ENCODE measurements around the gene AFTPH.

Gene AFTPH

DNA sequence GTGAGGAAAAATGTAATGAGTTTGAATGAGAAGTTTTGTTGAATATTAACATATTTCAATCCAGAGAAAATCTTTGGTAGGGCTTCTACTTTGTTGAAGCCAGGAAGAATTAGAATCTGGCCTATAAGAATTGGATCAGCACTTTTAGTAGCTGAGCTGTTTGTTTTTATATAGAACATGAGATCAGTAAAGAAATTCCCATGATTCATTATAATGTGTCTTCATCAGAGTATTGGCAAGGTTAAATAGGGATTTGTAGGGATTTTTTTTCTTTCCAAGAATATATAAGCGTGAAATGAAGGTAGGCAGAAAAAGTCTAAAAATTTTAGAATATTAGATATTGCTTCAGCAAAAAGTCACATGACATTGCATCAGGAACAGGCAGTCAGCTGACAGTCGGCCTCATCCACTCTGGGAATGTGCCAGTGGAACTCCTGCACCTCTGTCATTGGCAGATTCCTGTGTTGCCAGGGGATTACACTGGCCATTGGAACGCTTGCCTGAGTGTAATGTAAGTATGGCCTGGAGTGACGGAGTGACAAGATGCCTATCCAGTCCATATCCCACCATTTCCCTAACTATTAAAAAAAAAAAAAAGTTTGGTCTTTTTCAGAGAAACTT is 69.0 kb downstream of the AFTPH start:
- no peak for DNase-seq (ENCODE audit: low spot score)

- DNase-seq (ENCODE audit: low spot score): no peak
Observed at GRCh38 chr2:64594226-64594989, 70.3 kb downstream of the AFTPH start.

DNA sequence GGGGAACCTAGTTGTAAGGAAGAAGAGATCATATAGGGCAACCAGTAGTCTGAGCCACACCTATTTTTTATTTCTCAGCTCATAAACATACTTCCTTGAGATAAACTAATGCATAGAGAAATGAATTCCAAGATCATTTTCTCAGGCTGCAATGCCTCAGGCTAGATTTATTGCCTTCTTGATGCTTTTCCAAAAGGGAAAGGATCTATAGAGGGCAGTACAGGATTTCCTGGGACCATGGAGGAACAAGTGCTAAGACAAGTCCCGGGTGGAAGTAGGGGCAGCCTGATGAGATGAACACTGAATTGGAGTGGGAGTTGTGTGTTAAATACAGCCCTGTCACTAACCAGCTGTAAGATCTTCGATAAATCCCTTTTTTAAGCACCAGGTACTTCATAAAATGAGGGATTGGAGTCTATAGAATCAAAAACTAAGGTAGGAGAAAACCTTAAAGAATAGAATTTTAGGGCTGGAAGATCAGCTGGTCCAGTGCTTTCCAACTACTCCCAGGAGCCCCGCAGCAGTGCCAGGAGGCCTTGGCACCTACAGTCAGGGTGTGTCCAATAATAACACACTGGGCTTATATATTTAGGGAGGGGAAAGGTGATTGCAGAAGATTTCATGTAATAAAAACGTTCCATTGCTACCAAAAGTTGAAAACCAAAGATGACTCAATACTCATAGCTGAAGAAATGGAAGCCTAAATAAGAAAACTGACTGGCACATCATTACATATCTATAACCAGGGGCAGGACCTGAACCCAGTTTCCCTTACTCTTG is 71.5 kb downstream of the AFTPH start:
- no peak for DNase-seq (ENCODE audit: low spot score)

DNA sequence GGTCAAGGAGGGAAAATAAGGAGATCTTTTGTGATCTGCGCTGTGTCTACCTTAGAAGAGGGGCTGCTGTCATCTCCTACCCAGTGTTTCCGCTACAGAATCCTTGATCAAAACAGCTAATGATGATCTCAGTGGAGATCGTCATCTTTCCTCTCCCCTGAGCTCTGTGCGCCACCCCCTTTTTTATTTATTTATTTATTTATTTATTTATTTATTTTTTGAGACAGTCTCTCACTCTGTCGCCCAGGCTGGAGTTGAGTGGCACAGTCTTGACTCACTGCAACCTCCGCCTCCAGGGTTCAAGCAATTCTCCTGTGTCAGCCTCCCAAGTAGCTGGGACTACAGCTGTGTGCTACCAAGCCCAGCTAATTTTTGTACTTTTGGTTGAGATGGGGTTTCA is 74.1 kb downstream of the AFTPH start:
- no peak for DNase-seq (ENCODE audit: low spot score)

DNA sequence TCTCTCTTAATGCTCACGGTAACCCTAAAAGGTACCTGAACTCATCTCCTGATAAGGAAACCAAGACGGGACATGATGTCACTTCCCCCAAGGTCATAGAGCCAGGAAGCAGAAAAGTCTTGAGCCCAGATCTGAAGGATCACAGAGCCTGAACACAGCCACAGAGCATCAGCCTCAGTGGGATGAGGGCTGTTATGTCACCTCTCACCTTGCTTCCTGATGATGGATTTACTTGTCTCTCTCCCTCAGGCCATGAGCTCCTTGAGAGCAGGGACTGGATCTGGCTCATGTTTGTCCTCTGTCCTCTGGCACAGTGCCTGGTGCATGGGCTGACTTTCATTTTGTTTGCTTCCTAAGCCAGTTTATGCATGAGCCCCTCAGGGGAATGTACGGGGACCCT is 75.3 kb downstream of the AFTPH start:
- DNase-seq (ENCODE audit: low spot score): no peak

DNA sequence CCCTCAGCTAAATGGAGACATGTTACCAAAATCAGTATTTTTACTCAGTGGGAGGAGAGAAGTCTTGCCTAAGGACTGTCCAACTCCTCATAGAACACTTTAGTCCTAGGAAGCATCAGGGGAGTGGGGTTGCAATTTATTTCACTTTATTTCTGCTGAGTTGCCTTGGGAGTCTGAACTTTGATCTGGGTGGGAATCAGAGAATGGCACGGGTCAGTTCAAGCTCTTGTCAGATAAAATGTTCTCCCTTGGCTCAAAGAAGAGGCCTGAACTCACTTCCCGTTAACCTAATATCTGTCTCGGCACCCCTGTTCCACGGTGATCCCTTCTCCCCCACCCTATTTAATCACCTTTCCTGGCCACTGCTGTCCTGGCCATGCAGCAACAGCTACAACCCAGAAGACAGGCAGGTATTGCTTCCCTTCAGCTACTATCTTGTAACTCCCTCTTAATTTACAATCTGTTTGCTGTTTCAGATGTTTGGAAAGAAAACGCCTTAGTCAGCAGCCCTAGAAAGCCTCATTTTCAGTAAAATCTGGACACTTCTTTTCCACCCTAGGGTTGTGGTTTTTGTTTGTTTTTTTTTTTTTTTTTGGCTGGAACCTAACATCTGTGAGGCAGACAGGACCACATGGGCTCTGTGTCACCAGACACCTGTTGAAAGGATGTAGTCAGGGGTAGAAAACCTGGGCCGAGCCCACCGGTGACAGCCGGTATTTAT is 77.1 kb downstream of the AFTPH start:
- DNase-seq (ENCODE audit: low spot score): no peak

DNA sequence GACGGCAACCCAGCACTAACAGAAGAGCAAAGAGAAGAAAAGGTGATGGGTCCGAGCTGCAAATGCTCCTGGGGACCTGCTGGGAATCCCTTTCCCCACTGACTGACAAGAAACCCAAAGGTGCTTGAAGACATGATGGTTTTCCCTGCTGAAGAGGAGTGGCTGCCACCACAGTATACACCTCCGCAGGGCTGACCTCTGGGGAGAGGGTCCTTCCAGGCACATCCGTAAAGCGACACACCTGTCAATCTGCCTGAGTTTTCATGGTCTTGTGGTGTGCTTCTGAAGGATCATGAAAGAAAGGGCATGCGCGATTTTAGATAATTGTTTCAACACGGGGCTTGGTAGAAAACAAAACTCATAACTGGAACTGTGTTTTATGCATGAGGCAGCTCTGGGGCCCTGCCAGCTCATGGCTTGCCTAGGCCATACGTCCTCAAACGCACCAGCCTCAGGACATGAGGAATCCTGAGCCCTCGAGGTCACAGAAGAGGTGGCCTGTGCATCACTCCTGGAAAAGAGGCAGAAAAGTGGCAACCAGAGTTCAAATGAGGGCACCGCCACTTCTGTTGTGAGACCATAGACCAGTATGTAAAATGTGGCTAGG is 77.8 kb downstream of the AFTPH start:
- no peak for DNase-seq (ENCODE audit: low spot score)

DNA sequence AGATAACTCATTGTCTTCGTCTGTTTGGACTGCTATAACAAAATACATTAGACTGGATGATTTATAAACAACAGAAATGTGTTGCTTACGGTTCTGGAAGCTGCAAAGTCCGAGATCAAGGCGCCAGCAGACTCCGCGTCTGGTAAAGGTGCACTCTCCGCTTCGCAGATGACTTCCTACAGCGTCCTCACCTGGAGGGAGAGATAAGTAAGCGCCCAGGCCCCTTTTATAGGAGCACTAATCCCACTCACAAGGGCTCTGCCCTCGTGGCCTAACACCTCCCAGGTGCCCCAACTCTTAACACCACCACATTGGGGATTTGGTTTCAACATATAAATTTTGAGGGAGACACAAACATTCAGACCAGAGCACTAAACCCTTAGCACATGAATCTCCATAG is 78.3 kb downstream of the AFTPH start:
- DNase-seq (ENCODE audit: low spot score): no peak

GRCh38 chr2:64604155-64604554 is 80.0 kb downstream of the AFTPH start:
- DNase-seq (ENCODE audit: low spot score): no peak

GRCh38 chr2:64605026-64605471 is 80.9 kb downstream of the AFTPH start:
- DNase-seq (ENCODE audit: low spot score): no peak

- no peak for DNase-seq (ENCODE audit: low spot score)
Observed at GRCh38 chr2:64605991-64606478, 81.9 kb downstream of the AFTPH start.

GRCh38 chr2:64606479-64607363 is 82.6 kb downstream of the AFTPH start:
- DNase-seq (ENCODE audit: low spot score): peak; percentile 74

- DNase-seq (ENCODE audit: low spot score): no peak
Observed at GRCh38 chr2:64607381-64608304, 83.5 kb downstream of the AFTPH start.

GRCh38 chr2:64608867-64609226 is 84.7 kb downstream of the AFTPH start:
- DNase-seq (ENCODE audit: low spot score): no peak

- peak; percentile 21 for DNase-seq (ENCODE audit: low spot score)
Observed at GRCh38 chr2:64609227-64609941, 85.3 kb downstream of the AFTPH start.

DNA sequence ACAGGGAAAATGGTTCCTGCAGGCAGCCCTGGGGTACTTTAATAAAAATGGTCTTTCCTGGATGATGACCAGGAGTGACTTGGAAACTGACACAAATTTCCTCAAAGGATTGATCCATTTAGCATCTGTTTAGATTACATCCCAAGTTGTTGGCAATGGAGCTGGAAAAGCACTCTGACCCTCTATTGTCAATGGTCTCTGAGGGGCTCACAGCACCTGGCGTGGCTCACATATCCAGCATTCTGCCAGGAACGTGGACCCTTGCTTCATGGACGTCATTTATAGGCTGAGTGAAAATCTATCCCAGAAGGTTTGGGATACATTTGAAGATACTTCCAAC is 85.8 kb downstream of the AFTPH start:
- no peak for DNase-seq (ENCODE audit: low spot score)

- DNase-seq (ENCODE audit: low spot score): no peak
Observed at GRCh38 chr2:64610316-64610855, 86.3 kb downstream of the AFTPH start.

DNA sequence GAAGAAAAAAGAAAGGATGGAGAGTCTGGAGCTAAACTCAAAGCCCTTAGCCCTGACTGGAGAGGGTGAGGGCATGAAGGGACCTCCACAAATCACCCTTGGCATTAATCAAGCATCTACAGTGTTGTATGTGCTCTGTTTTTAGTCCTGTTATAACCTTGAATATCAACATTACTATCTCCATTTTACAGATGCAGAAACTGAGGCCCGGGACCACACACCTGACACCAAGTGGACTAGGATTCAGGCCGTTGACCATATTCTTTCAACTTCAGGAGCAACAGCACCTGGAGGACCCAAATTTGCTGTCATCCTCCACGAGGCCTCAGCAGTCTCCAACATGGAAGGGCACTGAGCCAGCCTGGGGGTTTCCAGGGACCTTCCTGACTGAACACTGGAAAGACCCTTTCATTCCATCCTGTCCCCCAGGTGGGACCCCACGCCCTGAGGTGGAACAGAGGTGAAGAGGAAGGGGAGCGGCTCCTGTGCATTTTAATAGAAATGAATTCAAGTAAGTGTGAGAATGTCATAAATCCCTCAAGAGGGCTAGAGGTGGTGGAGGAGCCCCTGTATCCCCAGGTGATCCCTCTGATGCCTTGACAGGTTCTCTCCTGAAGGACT is 88.6 kb downstream of the AFTPH start:
- no peak for DNase-seq (ENCODE audit: low spot score)
